ENCODE data around the gene CCDC34. TPM values are rescaled to one million over a fixed set of nuclear protein-coding genes. Genes with fewer than 3 reads are reported as not detected.
A peak's percentile ranks its signal among the peaks of the same experiment; 100 is the strongest.

The CCDC34 gene
- polyA plus RNA-seq, 2 donors, result 7.0 to 7.8 TPM

DNA sequence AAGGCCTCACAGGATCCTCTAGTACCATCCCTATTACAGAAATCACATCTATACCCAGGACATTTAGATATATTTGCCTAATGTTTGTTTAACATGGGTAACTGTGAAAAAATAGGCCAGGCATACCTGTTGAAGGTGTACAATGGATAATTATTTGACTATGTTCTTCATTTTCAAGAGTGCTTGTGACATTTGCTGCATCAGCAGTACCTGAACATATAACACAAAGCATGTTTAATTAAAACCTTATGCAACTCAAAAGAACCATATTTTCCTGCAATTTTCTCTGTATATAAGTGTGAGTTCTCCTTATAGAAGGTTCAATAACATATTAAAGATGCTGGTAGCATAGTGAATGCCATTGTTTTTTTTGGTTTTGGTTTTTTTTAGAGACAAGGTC lies 8.5 kb upstream of the CCDC34 start:
- Histone ChIP-seq H3K4me3 (ENCODE audit: low read depth in 1 of 2, low read length in 2 of 2) (no peak overlapping the region), H3K4me1 (ENCODE audit: control insufficient read depth in 2 of 2, insufficient read depth in 2 of 2, low read length in 1 of 2) (peaks cover 0 to 2% of the 10 kb centered on the region in 2 donors), H3K9me3 (ENCODE audit: control insufficient read depth in 2 of 2, insufficient read depth in 1 of 2, low read depth in 1 of 2, low read length in 1 of 2) (no peaks in the 10 kb centered on the region), H3K27me3 (ENCODE audit: control insufficient read depth in 1 of 2, insufficient read depth in 2 of 2, low read length in 2 of 2) (no peaks in the 10 kb centered on the region), H3K27ac (ENCODE audit: low read depth in 2 of 2, low read length in 1 of 2) (no peak overlapping the region), H3K36me3 (ENCODE audit: control insufficient read depth in 2 of 2, insufficient read depth in 2 of 2, low read length in 1 of 2) (peaks cover 6% of the 10 kb centered on the region in 2 donors)

DNA sequence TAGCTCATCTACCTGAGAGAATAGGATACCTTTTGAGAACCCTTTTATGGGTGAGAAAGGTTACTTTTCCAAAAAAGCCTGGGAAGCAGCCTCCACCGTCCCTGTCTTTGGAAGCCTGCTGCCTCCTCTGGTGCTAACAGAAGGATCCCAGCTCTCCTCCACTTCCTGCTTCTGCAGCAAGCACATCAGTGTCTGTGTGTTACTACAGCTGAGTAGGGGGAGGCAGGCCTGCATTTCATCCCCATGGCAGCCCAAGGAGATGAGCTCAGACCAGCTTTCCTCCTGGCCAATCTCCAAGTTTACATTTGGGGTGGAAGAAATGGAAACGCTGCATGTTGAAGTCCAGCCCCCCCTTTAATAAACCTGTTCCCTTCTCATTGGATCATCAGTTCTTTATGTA lies 7.4 kb upstream of the CCDC34 start:
- 50 to 57% methylated on average over 2 of the region's 2 CpGs for WGBS, 2 donors
- H3K36me3 ChIP-seq (ENCODE audit: control insufficient read depth in 2 of 2, insufficient read depth in 2 of 2, low read length in 1 of 2), result peaks cover 6% of the 10 kb centered on the region in 2 donors
- no peak overlapping the region for H3K27ac ChIP-seq (ENCODE audit: low read depth in 2 of 2, low read length in 1 of 2)
- H3K4me1 ChIP-seq (ENCODE audit: control insufficient read depth in 2 of 2, insufficient read depth in 2 of 2, low read length in 1 of 2), result peaks cover 0 to 2% of the 10 kb centered on the region in 2 donors
- H3K4me3 ChIP-seq (ENCODE audit: low read depth in 1 of 2, low read length in 2 of 2), result no peak overlapping the region
- H3K9me3 ChIP-seq (ENCODE audit: control insufficient read depth in 2 of 2, insufficient read depth in 1 of 2, low read depth in 1 of 2, low read length in 1 of 2), result no peaks in the 10 kb centered on the region
- no peaks in the 10 kb centered on the region for H3K27me3 ChIP-seq (ENCODE audit: control insufficient read depth in 1 of 2, insufficient read depth in 2 of 2, low read length in 2 of 2)

DNA sequence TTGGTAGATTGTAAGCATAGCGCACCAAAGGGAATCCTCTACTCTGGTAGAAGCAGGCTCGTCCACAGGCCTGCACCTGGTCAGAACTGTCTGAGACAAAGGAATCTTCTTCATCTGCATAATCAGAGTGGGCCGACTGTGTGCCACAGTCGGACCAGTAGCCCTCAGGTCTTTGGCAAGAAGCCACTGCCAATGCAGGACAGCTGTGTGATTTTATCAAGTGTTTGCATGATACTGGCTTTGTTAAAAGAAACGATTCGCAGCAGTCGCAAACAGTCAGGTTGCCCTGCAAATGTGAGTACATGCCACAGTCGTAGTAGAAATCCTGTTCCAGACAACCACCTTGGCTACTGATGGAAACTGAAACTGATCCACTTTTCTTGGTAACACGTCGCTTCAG lies 4.9 kb upstream of the CCDC34 start:
- 70 to 80% methylated on average over 10 of the region's 10 CpGs for WGBS, 2 donors
- Histone ChIP-seq H3K4me1 (ENCODE audit: control insufficient read depth in 2 of 2, insufficient read depth in 2 of 2, low read length in 1 of 2) (peaks cover 0 to 2% of the 10 kb centered on the region in 2 donors), H3K4me3 (ENCODE audit: low read depth in 1 of 2, low read length in 2 of 2) (no peak overlapping the region), H3K27ac (ENCODE audit: low read depth in 2 of 2, low read length in 1 of 2) (no peak overlapping the region), H3K36me3 (ENCODE audit: control insufficient read depth in 2 of 2, insufficient read depth in 2 of 2, low read length in 1 of 2) (peaks cover 6% of the 10 kb centered on the region in 2 donors), H3K27me3 (ENCODE audit: control insufficient read depth in 1 of 2, insufficient read depth in 2 of 2, low read length in 2 of 2) (no peaks in the 10 kb centered on the region), H3K9me3 (ENCODE audit: control insufficient read depth in 2 of 2, insufficient read depth in 1 of 2, low read depth in 1 of 2, low read length in 1 of 2) (no peaks in the 10 kb centered on the region)

DNA sequence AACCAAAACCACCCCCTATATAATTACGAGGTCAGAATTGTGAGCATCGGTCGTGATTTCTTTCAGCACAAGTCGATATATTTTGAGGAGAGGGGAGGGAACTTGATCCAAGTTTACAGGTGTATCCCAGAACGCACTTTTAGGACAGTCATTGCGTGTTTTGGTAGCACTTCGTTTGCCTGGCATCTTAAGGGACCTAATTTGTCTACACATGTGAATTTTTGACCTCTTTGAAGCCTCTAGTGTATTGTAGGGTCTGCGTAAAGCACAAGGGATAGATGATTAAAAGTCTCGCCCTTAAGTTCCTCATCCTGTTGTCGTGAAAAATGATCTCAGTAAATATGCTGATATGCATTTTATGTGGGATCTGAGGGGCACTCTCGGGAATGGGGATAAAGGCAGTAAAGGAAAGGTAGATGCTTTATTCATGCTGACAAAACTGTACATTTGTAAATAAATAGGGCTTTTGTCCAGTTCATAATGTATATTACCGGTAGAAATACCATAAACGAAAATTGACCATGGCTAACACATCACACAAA lies 632 bp upstream of the CCDC34 start:
- H3K4me1 ChIP-seq (ENCODE audit: control insufficient read depth in 2 of 2, insufficient read depth in 2 of 2, low read length in 1 of 2), result no peaks in the 10 kb centered on the region
- H3K27ac ChIP-seq (ENCODE audit: low read depth in 2 of 2, low read length in 1 of 2), result peak overlapping the region in 1 of 2 donors; percentile 53
- 28 to 34% methylated on average over 13 of the region's 13 CpGs for WGBS, 2 donors
- H3K36me3 ChIP-seq (ENCODE audit: control insufficient read depth in 2 of 2, insufficient read depth in 2 of 2, low read length in 1 of 2), result peaks cover 2 to 6% of the 10 kb centered on the region in 2 donors
- H3K9me3 ChIP-seq (ENCODE audit: control insufficient read depth in 2 of 2, insufficient read depth in 1 of 2, low read depth in 1 of 2, low read length in 1 of 2), result no peaks in the 10 kb centered on the region
- no peaks in the 10 kb centered on the region for H3K27me3 ChIP-seq (ENCODE audit: control insufficient read depth in 1 of 2, insufficient read depth in 2 of 2, low read length in 2 of 2)
- peak overlapping the region; percentile 64 to 84 for H3K4me3 ChIP-seq (ENCODE audit: low read depth in 1 of 2, low read length in 2 of 2)

- Histone ChIP-seq H3K36me3 (ENCODE audit: control insufficient read depth in 2 of 2, insufficient read depth in 2 of 2, low read length in 1 of 2) (peaks cover 0 to 2% of the 10 kb centered on the region in 2 donors), H3K4me1 (ENCODE audit: control insufficient read depth in 2 of 2, insufficient read depth in 2 of 2, low read length in 1 of 2) (no peaks in the 10 kb centered on the region), H3K27ac (ENCODE audit: low read depth in 2 of 2, low read length in 1 of 2) (no peak overlapping the region), H3K9me3 (ENCODE audit: control insufficient read depth in 2 of 2, insufficient read depth in 1 of 2, low read depth in 1 of 2, low read length in 1 of 2) (no peaks in the 10 kb centered on the region), H3K4me3 (ENCODE audit: low read depth in 1 of 2, low read length in 2 of 2) (peak overlapping the region in 1 of 2 donors; percentile 64), H3K27me3 (ENCODE audit: control insufficient read depth in 1 of 2, insufficient read depth in 2 of 2, low read length in 2 of 2) (no peaks in the 10 kb centered on the region)
- 63 to 73% methylated on average over 8 of the region's 8 CpGs for WGBS, 2 donors
Observed at GRCh38 chr11:27361649-27362431, 1.2 kb downstream of the CCDC34 start.

DNA sequence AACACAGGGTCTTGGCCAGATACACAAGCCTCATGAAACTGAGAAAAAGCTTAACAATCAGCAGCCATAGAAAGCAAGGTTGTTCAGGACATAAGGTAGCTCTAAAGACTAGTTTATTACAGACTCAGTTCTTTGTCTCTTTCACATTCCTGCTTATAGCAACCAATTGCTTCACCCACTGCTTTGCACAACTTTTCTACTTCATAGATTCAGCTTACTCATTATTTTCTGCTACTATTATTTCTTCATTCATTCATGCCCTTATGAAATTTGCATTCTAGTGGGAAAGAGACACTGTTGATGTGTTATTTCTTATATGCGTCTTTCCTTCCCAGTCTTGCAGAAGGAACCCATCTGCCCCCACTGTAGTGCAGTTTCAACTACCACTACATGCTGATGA lies 4.7 kb downstream of the CCDC34 start:
- 86 to 94% methylated on average over 1 of the region's 1 CpG for WGBS, 2 donors
- H3K27me3 ChIP-seq (ENCODE audit: control insufficient read depth in 1 of 2, insufficient read depth in 2 of 2, low read length in 2 of 2), result no peaks in the 10 kb centered on the region
- H3K36me3 ChIP-seq (ENCODE audit: control insufficient read depth in 2 of 2, insufficient read depth in 2 of 2, low read length in 1 of 2), result peaks cover 0 to 2% of the 10 kb centered on the region in 2 donors
- no peaks in the 10 kb centered on the region for H3K4me1 ChIP-seq (ENCODE audit: control insufficient read depth in 2 of 2, insufficient read depth in 2 of 2, low read length in 1 of 2)
- no peaks in the 10 kb centered on the region for H3K9me3 ChIP-seq (ENCODE audit: control insufficient read depth in 2 of 2, insufficient read depth in 1 of 2, low read depth in 1 of 2, low read length in 1 of 2)
- no peak overlapping the region for H3K27ac ChIP-seq (ENCODE audit: low read depth in 2 of 2, low read length in 1 of 2)
- no peak overlapping the region for H3K4me3 ChIP-seq (ENCODE audit: low read depth in 1 of 2, low read length in 2 of 2)

DNA sequence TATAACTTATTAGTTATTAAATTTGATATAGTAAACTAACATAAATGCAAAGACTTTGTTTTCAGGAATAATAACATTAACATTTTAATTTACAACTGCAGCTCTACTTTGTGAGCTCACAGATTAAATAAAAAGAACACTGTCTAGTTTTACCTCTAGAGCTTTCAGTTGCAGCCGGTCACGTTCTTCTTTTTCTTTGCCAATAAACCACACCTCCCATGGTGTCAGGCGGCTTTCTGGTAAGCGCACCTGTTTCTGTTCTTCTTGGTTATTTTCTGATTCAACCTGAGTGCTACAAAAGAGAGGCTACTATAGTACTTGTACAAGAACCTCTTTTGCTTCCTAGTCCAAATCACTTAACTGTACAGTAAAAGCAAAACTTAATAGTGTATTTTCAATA lies 5.8 kb downstream of the CCDC34 start:
- Histone ChIP-seq H3K36me3 (ENCODE audit: control insufficient read depth in 2 of 2, insufficient read depth in 2 of 2, low read length in 1 of 2) (peaks cover 0 to 2% of the 10 kb centered on the region in 2 donors), H3K27me3 (ENCODE audit: control insufficient read depth in 1 of 2, insufficient read depth in 2 of 2, low read length in 2 of 2) (no peaks in the 10 kb centered on the region), H3K9me3 (ENCODE audit: control insufficient read depth in 2 of 2, insufficient read depth in 1 of 2, low read depth in 1 of 2, low read length in 1 of 2) (no peaks in the 10 kb centered on the region), H3K4me3 (ENCODE audit: low read depth in 1 of 2, low read length in 2 of 2) (no peak overlapping the region), H3K27ac (ENCODE audit: low read depth in 2 of 2, low read length in 1 of 2) (no peak overlapping the region), H3K4me1 (ENCODE audit: control insufficient read depth in 2 of 2, insufficient read depth in 2 of 2, low read length in 1 of 2) (no peaks in the 10 kb centered on the region)
- 50 to 51% methylated on average over 4 of the region's 4 CpGs for WGBS, 2 donors

DNA sequence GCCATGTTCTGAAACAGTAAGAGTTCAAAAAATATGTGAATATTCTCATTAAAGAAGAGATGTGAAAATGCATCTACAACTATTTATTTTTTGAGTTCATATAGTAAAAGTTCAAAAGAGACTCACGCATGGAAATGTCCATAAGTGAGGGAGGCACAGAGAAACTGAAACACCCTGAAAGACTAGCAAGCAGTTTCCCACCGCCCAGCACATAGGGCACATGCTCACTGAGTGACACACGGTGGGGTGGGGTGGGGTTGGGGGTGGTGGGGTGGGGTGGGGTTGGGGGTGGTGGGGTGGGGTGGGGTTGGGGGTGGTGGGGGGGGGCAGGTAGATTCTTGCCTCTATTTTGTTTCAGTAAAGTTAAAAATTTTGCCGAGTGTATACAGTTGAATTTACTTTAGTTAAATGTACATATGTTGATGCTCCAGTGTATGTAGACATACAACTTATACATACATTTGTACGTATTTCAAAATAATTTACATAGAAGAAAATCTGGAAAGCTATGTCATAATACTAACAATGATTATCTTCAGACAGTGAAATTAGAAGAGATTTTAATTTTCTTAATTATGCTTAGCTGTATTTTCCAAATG lies 6.3 kb downstream of the CCDC34 start:
- peaks cover 0 to 2% of the 10 kb centered on the region in 2 donors for H3K36me3 ChIP-seq (ENCODE audit: control insufficient read depth in 2 of 2, insufficient read depth in 2 of 2, low read length in 1 of 2)
- H3K4me1 ChIP-seq (ENCODE audit: control insufficient read depth in 2 of 2, insufficient read depth in 2 of 2, low read length in 1 of 2), result no peaks in the 10 kb centered on the region
- 75 to 77% methylated on average over 5 of the region's 5 CpGs for WGBS, 2 donors
- H3K27me3 ChIP-seq (ENCODE audit: control insufficient read depth in 1 of 2, insufficient read depth in 2 of 2, low read length in 2 of 2), result no peaks in the 10 kb centered on the region
- no peak overlapping the region for H3K27ac ChIP-seq (ENCODE audit: low read depth in 2 of 2, low read length in 1 of 2)
- no peaks in the 10 kb centered on the region for H3K9me3 ChIP-seq (ENCODE audit: control insufficient read depth in 2 of 2, insufficient read depth in 1 of 2, low read depth in 1 of 2, low read length in 1 of 2)
- no peak overlapping the region for H3K4me3 ChIP-seq (ENCODE audit: low read depth in 1 of 2, low read length in 2 of 2)

DNA sequence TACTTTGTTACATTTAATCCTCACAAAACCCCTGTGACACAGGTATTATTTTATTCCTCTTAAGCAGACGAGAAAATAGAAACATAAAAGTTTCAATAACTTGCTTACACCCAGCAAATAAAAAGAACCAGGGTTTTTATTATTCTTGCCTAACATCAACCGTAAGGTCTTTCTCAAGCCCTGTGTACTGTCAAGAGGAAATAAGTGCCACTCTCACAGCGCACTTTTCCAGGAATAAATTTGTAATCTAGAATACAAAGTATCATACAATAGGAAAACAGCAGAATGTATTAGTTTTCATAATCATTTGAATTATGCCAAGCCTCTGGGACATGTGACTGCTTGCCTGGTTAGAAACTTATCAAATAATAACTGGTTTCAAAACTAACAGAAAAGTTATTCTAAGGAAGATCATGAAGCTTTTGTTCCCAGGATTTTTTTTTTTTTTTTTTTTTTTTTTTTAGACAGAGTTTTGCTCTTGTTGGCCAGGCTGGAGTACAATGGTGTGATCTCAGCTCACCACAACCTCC lies 7.4 kb downstream of the CCDC34 start:
- Histone ChIP-seq H3K36me3 (ENCODE audit: control insufficient read depth in 2 of 2, insufficient read depth in 2 of 2, low read length in 1 of 2) (no peaks in the 10 kb centered on the region), H3K4me3 (ENCODE audit: low read depth in 1 of 2, low read length in 2 of 2) (no peak overlapping the region), H3K27me3 (ENCODE audit: control insufficient read depth in 1 of 2, insufficient read depth in 2 of 2, low read length in 2 of 2) (no peaks in the 10 kb centered on the region), H3K9me3 (ENCODE audit: control insufficient read depth in 2 of 2, insufficient read depth in 1 of 2, low read depth in 1 of 2, low read length in 1 of 2) (no peaks in the 10 kb centered on the region), H3K27ac (ENCODE audit: low read depth in 2 of 2, low read length in 1 of 2) (no peak overlapping the region), H3K4me1 (ENCODE audit: control insufficient read depth in 2 of 2, insufficient read depth in 2 of 2, low read length in 1 of 2) (no peaks in the 10 kb centered on the region)
- 48 to 49% methylated on average over 3 of the region's 3 CpGs for WGBS, 2 donors

All from esophagus (tissue), 2 donors.